Adrenal gland (tissue), 5 donors: ENCODE data around the gene IPCEF1.

Experiments
- CTCF ChIP-seq, 6 experiments: fragments of 450-650 bp in 4 of 6; fragments of 200-600 bp in 2 of 6; sonication (generic) in 1 of 6; IDR thresholded peaks; 1 replicate in 5 of 6; 2 replicates in 1 of 6; pipeline versions ENCODE4 v1.5.1 to v1.8.0; 2016 to 2021; ENCODE audit warnings: antibody characterized with exemption in 6 of 6, mild to moderate bottlenecking in 2 of 6, moderate library complexity in 1 of 6
- POLR2A ChIP-seq, 2 donors: fragments of 450-650 bp; IDR thresholded peaks; one replicate each; pipeline ENCODE4 v1.6.1; 2017; ENCODE audit warnings: antibody characterized with exemption in 2 of 2, mild to moderate bottlenecking in 2 of 2, moderate library complexity in 1 of 2
- donor health status: DM: no; HTN: no; CAD: no.

- no peak for TF ChIP-seq CTCF (IDR thresholded peaks at IDR 0.05)
- no peak for TF ChIP-seq POLR2A (IDR thresholded peaks at IDR 0.05)
Measured at GRCh38 chr6:154140743-154141142, 215.9 kb downstream of the IPCEF1 start.
